Endothelial cell of umbilical vein (primary cell): ENCODE results near the gene LRP5. TPM values are rescaled to one million over a fixed set of nuclear protein-coding genes. Genes with fewer than 3 reads are reported as not detected.

Source experiments
- BruUV-seq: library from RNA; stranded (reverse); fragments of 400-500 nt; replicated peaks from 2 replicates; lab custom pipeline; 2021; lab: Mats Ljungman, UMichigan
- CTCF ChIA-PET: fragments of 300-600, 350-600 bp; sonication (Branson Sonifier 250); formaldehyde crosslinking; loops from one replicate; lab custom pipeline; 2021; ENCODE audit warnings: antibody characterized with exemption, inconsistent platforms; lab: Charles Lee
- POLR2A ChIA-PET: fragments of 300-600, 350-600 bp; sonication (Branson Sonifier 250); formaldehyde crosslinking; loops from one replicate; lab custom pipeline; 2021; ENCODE audit warnings: antibody characterized with exemption, inconsistent platforms; lab: Charles Lee
- DNase-seq: peaks from one replicate; pipeline ENCODE4 v3.0.0-alpha.2; 2011; ENCODE audit warnings: low read depth, low spot score
- FAIRE-seq: peaks from 2 replicates; lab custom pipeline; 2011; peaks lifted over from hg19 to GRCh38; lab: Jason Lieb, UNC
- H2AFZ ChIP-seq: 2 replicates; pipeline ENCODE4 v1.6.0; 2012; ENCODE audit warnings: low read depth, low read length, control low read depth, inconsistent platforms
- H3K27ac ChIP-seq: 2 replicates; pipeline ENCODE4 v1.5.1; 2011; ENCODE audit warnings: low read depth, mild to moderate bottlenecking, control low read depth, low read length, moderate library complexity; ENCODE audit not compliant: insufficient read depth
- H3K27me3 ChIP-seq, 2 experiments: 2 replicates each; pipeline versions ENCODE4 v1.6.0 to v1.6.1; 2011; ENCODE audit warnings: low read length in 2 of 2, mixed read lengths in 1 of 2; ENCODE audit not compliant: control insufficient read depth in 2 of 2, insufficient read depth in 2 of 2
- H3K36me3 ChIP-seq, 2 experiments: 2 replicates in 1 of 2; 3 replicates in 1 of 2; pipeline ENCODE4 v1.5.1; 2011; ENCODE audit warnings: low read length in 2 of 2, mild to moderate bottlenecking in 1 of 2, moderate library complexity in 1 of 2; ENCODE audit not compliant: control insufficient read depth in 2 of 2, insufficient read depth in 2 of 2; ENCODE audit errors: extremely low read depth in 1 of 2
- H3K4me1 ChIP-seq: 3 replicates; pipeline ENCODE4 v1.5.1; 2011; ENCODE audit warnings: mild to moderate bottlenecking, low read length; ENCODE audit not compliant: control insufficient read depth, insufficient read depth; ENCODE audit errors: extremely low read depth
- H3K4me2 ChIP-seq: 2 replicates; pipeline ENCODE4 v1.6.1; 2011; ENCODE audit warnings: low read length, control low read depth, mixed read lengths; ENCODE audit not compliant: insufficient read depth
- H3K4me3 ChIP-seq, 3 experiments: fragments of 200-600 bp in 1 of 3; sonication (generic), shearing (Covaris generic) in 1 of 3; replicated peaks in 1 of 3; 2 replicates each; pipeline ENCODE4 v1.5.1; 2011 to 2016; ENCODE audit warnings: control low read depth in 3 of 3, low read length in 3 of 3, mild to moderate bottlenecking in 2 of 3, inconsistent platforms in 1 of 3, low read depth in 1 of 3, moderate library complexity in 1 of 3; ENCODE audit not compliant: insufficient read depth in 1 of 3
- H3K79me2 ChIP-seq: 2 replicates; pipeline ENCODE4 v1.6.0; 2012; ENCODE audit warnings: low read length, inconsistent platforms; ENCODE audit not compliant: control insufficient read depth, insufficient read depth
- H3K9ac ChIP-seq: replicated peaks from 2 replicates; pipeline ENCODE3; 2011; ENCODE audit warnings: low read length, control low read depth; ENCODE audit not compliant: insufficient read depth; ENCODE audit errors: extremely low read depth
- H3K9me1 ChIP-seq: replicated peaks from 3 replicates; pipeline ENCODE4 v1.6.0; 2011; ENCODE audit warnings: mild to moderate bottlenecking, low read length; ENCODE audit not compliant: control insufficient read depth, insufficient read depth; ENCODE audit errors: extremely low read depth
- H3K9me3 ChIP-seq: replicated peaks from 2 replicates; pipeline ENCODE4 v1.5.1; 2012; ENCODE audit warnings: low read length, inconsistent platforms; ENCODE audit not compliant: control insufficient read depth, insufficient read depth
- H4K20me1 ChIP-seq: replicated peaks from 2 replicates; pipeline ENCODE3; 2011; ENCODE audit warnings: mild to moderate bottlenecking, low read length; ENCODE audit not compliant: control insufficient read depth, insufficient read depth; ENCODE audit errors: extremely low read depth
- EZH2 ChIP-seq: IDR thresholded peaks from 2 replicates; pipeline ENCODE4 v1.6.1; 2012; ENCODE audit warnings: borderline replicate concordance, low read depth, mild to moderate bottlenecking, moderate library complexity, low read length, inconsistent platforms; ENCODE audit not compliant: severe bottlenecking
- FOS ChIP-seq: IDR thresholded peaks from 2 replicates; pipeline ENCODE4 v1.6.1; 2011; ENCODE audit warnings: mild to moderate bottlenecking, low read length, moderate library complexity, borderline replicate concordance; ENCODE audit not compliant: insufficient read depth
- GATA2 ChIP-seq: IDR thresholded peaks from 2 replicates; pipeline ENCODE4 v1.7.0; 2011; ENCODE audit warnings: low read depth, mild to moderate bottlenecking, moderate library complexity, mixed read lengths, low read length; ENCODE audit not compliant: insufficient read length, insufficient read depth
- JUN ChIP-seq: IDR thresholded peaks from 2 replicates; pipeline ENCODE4 v1.6.1; 2011; ENCODE audit warnings: borderline replicate concordance, low read depth; ENCODE audit not compliant: insufficient read length, insufficient read depth
- POLR2A ChIP-seq: IDR thresholded peaks from 2 replicates; pipeline ENCODE4 v1.6.1; 2012; ENCODE audit warnings: low read depth, mild to moderate bottlenecking, control low read depth, low read length
- POLR2AphosphoS5 ChIP-seq: IDR thresholded peaks from 2 replicates; pipeline ENCODE4 v1.6.1; 2012; ENCODE audit warnings: low read depth, mild to moderate bottlenecking, control low read depth, low read length, moderate library complexity; ENCODE audit not compliant: insufficient read depth
- dilution Hi-C: fragments of 300-500 bp; cut with MboI; formaldehyde crosslinking; loops from one replicate; pipeline ENCODE4 v1.15.0; 2019; ENCODE audit warnings: low sequenced_read_pairs; ENCODE audit not compliant: extremely low pct_ligation_motif_present
- intact Hi-C: fragments of 100-400 bp; cut with micrococcal nuclease; formaldehyde crosslinking; loops from one replicate; pipeline ENCODE4 v1.10.0; 2022
- polyA plus RNA-seq, 4 experiments: library from polyadenylated mRNA; depleted of rRNA in 3 of 4; stranded (reverse) in 3 of 4; unstranded in 1 of 4; fragments of >200 nt; gene quantifications; 2 replicates each; pipeline versions ENCODE4 v1.2.1 to v1.2.3, GENCODE V29; 2011 to 2012; ENCODE audit warnings: missing spikeins in 1 of 4
- total RNA-seq: library from RNA; stranded (reverse); gene quantifications from 2 replicates; pipeline ENCODE4 v1.2.3, GENCODE V29; 2021
- TF ChIP-seq, protein P1 (sequence below), 2 donors: IDR thresholded peaks; 1 replicate in 1 of 2; 2 replicates in 1 of 2; pipeline ENCODE4 v1.5.1; 2011; ENCODE audit warnings: low read length in 2 of 2, mild to moderate bottlenecking in 2 of 2, moderate library complexity in 2 of 2, control low read depth in 1 of 2, inconsistent platforms in 1 of 2, low read depth in 1 of 2; ENCODE audit not compliant: insufficient read depth in 1 of 2; ENCODE audit errors: extremely low read depth in 1 of 2
- TF ChIP-seq, protein P2 (sequence below): IDR thresholded peaks from 2 replicates; pipeline ENCODE4 v1.6.1; 2011; ENCODE audit not compliant: insufficient read depth, insufficient read length

Gene LRP5
- total and polyA plus RNA-seq, 2 donors (not counting 3 experiments of a cell fraction or from before 2014, with no cell fraction given): 35.1 to 51.8 TPM

DNA sequence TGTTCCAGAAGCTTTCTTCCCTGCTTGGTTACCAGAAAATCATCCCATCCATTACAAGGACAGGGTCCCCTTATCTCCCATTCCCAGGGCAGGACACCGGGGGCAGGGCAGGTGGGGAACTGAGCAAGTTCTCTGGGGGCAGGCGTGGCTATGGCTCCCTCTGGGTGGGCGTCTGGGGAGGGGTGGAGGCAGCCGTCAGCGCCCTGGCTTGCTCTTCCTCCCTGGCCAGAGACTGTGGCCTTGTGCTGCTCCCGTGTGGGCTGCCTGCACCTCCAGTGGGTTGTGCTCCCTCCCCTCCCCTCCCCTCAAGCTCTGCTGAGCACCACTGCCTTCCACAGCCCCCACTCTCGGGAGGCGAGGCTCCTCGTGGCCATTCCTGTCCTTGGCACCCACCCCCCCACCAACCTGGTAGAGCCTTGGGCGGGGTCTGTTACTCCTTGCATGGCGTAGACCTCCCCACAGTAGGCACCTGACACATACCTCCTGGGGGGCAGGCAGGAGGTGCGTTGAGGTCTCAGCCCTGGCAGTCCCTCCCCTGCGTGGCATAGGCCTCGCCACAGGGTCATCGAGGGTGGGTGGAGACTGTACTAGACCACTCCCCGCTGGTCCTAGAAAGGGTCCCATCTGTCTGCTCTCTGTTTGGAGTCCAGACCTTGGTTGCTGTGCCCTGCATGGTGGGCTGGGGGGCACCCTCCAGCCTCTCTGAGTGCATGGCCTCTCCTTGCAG, 123.9 kb downstream of the LRP5 start:
- no peaks in the 10 kb centered on the region for H4K20me1 ChIP-seq
- no peaks in the 10 kb centered on the region for H3K27me3 ChIP-seq
- H3K9me1 ChIP-seq: no peaks in the 10 kb centered on the region
- no peak overlapping the region for H2AFZ ChIP-seq
- H3K9ac ChIP-seq: peak overlapping the region; percentile 1
- H3K9me3 ChIP-seq: no peaks in the 10 kb centered on the region
- FAIRE-seq: no peak
- POLR2A ChIA-PET: no interaction called here
- CTCF ChIA-PET: interaction anchor here (1.0 to 1.3 kb wide), 2 partner anchors 22 to 165 kb away, joined by 5 to 9 read pairs; partner anchors contain the start of gene C11orf24
- no peak overlapping the region for H3K4me2 ChIP-seq
- H3K4me1 ChIP-seq: peaks cover 16% of the 10 kb centered on the region
- peaks cover 2 to 41% of the 10 kb centered on the region in 2 experiments for H3K36me3 ChIP-seq
- dilution Hi-C loops: no loop called here
- DNase-seq: no peak
- intact Hi-C loops: loop anchor here (5.0 kb wide), 2 partner anchors 39 to 54 kb away; no protein-coding TSS in a partner anchor
- no peak overlapping the region for H3K4me3 ChIP-seq
- H3K27ac ChIP-seq: peak overlapping the region; percentile 89
- no TSS peak for BruUV-seq
- TF ChIP-seq JUN (no peak), POLR2AphosphoS5 (no peak), GATA2 (no peak), POLR2A (no peak), EZH2 (no peak), FOS (no peak)
- TF ChIP-seq, protein P1, sequence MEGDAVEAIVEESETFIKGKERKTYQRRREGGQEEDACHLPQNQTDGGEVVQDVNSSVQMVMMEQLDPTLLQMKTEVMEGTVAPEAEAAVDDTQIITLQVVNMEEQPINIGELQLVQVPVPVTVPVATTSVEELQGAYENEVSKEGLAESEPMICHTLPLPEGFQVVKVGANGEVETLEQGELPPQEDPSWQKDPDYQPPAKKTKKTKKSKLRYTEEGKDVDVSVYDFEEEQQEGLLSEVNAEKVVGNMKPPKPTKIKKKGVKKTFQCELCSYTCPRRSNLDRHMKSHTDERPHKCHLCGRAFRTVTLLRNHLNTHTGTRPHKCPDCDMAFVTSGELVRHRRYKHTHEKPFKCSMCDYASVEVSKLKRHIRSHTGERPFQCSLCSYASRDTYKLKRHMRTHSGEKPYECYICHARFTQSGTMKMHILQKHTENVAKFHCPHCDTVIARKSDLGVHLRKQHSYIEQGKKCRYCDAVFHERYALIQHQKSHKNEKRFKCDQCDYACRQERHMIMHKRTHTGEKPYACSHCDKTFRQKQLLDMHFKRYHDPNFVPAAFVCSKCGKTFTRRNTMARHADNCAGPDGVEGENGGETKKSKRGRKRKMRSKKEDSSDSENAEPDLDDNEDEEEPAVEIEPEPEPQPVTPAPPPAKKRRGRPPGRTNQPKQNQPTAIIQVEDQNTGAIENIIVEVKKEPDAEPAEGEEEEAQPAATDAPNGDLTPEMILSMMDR (IDR thresholded peaks at IDR 0.05; ENCODE audit: extremely low read depth in 1 of 2, insufficient read depth in 1 of 2, low read depth in 1 of 2, low read length in 2 of 2): no peak
- TF ChIP-seq, protein P2, sequence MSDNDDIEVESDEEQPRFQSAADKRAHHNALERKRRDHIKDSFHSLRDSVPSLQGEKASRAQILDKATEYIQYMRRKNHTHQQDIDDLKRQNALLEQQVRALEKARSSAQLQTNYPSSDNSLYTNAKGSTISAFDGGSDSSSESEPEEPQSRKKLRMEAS: no peak
- H3K79me2 ChIP-seq: no peaks in the 10 kb centered on the region
